IMR-90 (cell line): ENCODE results near the gene PLSCR5. TPM values are rescaled to one million over a fixed set of nuclear protein-coding genes. Genes with fewer than 3 reads are reported as not detected.

Experiments used
- ATAC-seq: fragments of 200-7000 bp; cut with Tn5 transposase; 2 replicates; pipeline ENCODE4 v1.9.1; 2020; ENCODE audit warnings: low read depth, mild to moderate bottlenecking, moderate library complexity
- BruUV-seq: library from RNA; stranded (reverse); fragments of 400-500 nt; replicated peaks from 2 replicates; lab custom pipeline; 2021; lab: Mats Ljungman, UMichigan
- CTCF ChIA-PET: fragments of 300-600 bp; formaldehyde crosslinking; extraction: SDS; loops from one replicate; lab custom pipeline; 2021; ENCODE audit warnings: antibody characterized with exemption; lab: Yijun Ruan, JAX
- POLR2A ChIA-PET: fragments of 300-600 bp; sonication (Branson Sonifier 250); formaldehyde crosslinking; loops from one replicate; lab custom pipeline; 2022; ENCODE audit warnings: antibody characterized with exemption; ENCODE audit not compliant: unreplicated experiment; lab: Charles Lee
- DNase-seq: peaks from one replicate; pipeline ENCODE4 v3.0.0; 2013
- H2AFZ ChIP-seq: replicated peaks from 2 replicates; pipeline ENCODE3; 2013; ENCODE audit warnings: low read length, mild to moderate bottlenecking; ENCODE audit not compliant: poor library complexity
- H2AK5ac ChIP-seq: 2 replicates; pipeline ENCODE4 v1.6.1; 2013; ENCODE audit warnings: low read depth, low read length, inconsistent platforms
- H2AK9ac ChIP-seq: replicated peaks from 2 replicates; pipeline ENCODE3; 2013; ENCODE audit warnings: mild to moderate bottlenecking, low read depth, low read length, moderate library complexity; ENCODE audit not compliant: poor library complexity
- H2BK120ac ChIP-seq: 2 replicates; pipeline ENCODE4 v1.6.1; 2013; ENCODE audit warnings: low read depth, low read length, inconsistent platforms
- H2BK15ac ChIP-seq: 3 replicates; pipeline ENCODE4 v1.6.1; 2013; ENCODE audit warnings: low read depth, low read length, inconsistent platforms
- H2BK20ac ChIP-seq: 2 replicates; pipeline ENCODE4 v1.6.1; 2013; ENCODE audit warnings: low read depth, mild to moderate bottlenecking, inconsistent platforms, low read length, moderate library complexity
- H2BK5ac ChIP-seq: 2 replicates; pipeline ENCODE4 v1.6.1; 2013; ENCODE audit warnings: mild to moderate bottlenecking, low read depth, low read length, inconsistent platforms; ENCODE audit not compliant: poor library complexity, severe bottlenecking
- H3K14ac ChIP-seq: replicated peaks from 2 replicates; pipeline ENCODE4 v1.6.1; 2013; ENCODE audit warnings: low read depth, low read length, inconsistent platforms
- H3K18ac ChIP-seq: 2 replicates; pipeline ENCODE4 v1.6.1; 2013; ENCODE audit warnings: low read depth, low read length, control low read depth
- H3K23ac ChIP-seq: 2 replicates; pipeline ENCODE4 v1.6.1; 2013; ENCODE audit warnings: low read depth, low read length, inconsistent platforms
- H3K27ac ChIP-seq: 2 replicates; pipeline ENCODE4 v1.5.1; 2013; ENCODE audit warnings: mild to moderate bottlenecking, control low read depth, low read length; ENCODE audit not compliant: insufficient read depth
- H3K27me3 ChIP-seq: 2 replicates; pipeline ENCODE4 v1.6.1; 2013; ENCODE audit warnings: low read length; ENCODE audit not compliant: control insufficient read depth, insufficient read depth
- H3K36me3 ChIP-seq: 2 replicates; pipeline ENCODE4 v1.6.1; 2013; ENCODE audit warnings: low read length, mixed read lengths; ENCODE audit not compliant: control insufficient read depth, insufficient read depth
- H3K4ac ChIP-seq: 2 replicates; pipeline ENCODE4 v1.6.1; 2013; ENCODE audit warnings: low read depth, low read length, inconsistent platforms
- H3K4me1 ChIP-seq: 2 replicates; pipeline ENCODE4 v1.6.1; 2013; ENCODE audit warnings: low read length, mixed read lengths; ENCODE audit not compliant: control insufficient read depth, insufficient read depth
- H3K4me2 ChIP-seq: 2 replicates; pipeline ENCODE4 v1.6.1; 2013; ENCODE audit warnings: low read depth, mild to moderate bottlenecking, control low read depth, low read length, moderate library complexity
- H3K4me3 ChIP-seq: 2 replicates; pipeline ENCODE4 v1.5.1; 2013; ENCODE audit warnings: low read depth, mild to moderate bottlenecking, control low read depth, low read length, moderate library complexity; ENCODE audit not compliant: insufficient read depth
- H3K56ac ChIP-seq: 2 replicates; pipeline ENCODE4 v1.6.1; 2013; ENCODE audit warnings: low read length, inconsistent platforms; ENCODE audit not compliant: insufficient read depth; ENCODE audit errors: extremely low read depth
- H3K79me1 ChIP-seq, 2 experiments: 2 replicates each; pipeline ENCODE4 v1.6.1; 2013; ENCODE audit warnings: low read length in 2 of 2, inconsistent platforms in 1 of 2, low read depth in 1 of 2
- H3K9ac ChIP-seq: 2 replicates; pipeline ENCODE4 v1.6.1; 2013; ENCODE audit warnings: low read depth, low read length, control low read depth
- H3K9me1 ChIP-seq: 2 replicates; pipeline ENCODE4 v1.6.1; 2013; ENCODE audit warnings: low read length, inconsistent platforms; ENCODE audit not compliant: insufficient read depth
- H3K9me3 ChIP-seq: 2 replicates; pipeline ENCODE4 v1.6.1; 2013; ENCODE audit warnings: low read length; ENCODE audit not compliant: control insufficient read depth, insufficient read depth
- H4K20me1 ChIP-seq: 2 replicates; pipeline ENCODE4 v1.6.1; 2013; ENCODE audit warnings: low read length, inconsistent platforms; ENCODE audit not compliant: insufficient read depth
- H4K5ac ChIP-seq: 2 replicates; pipeline ENCODE4 v1.6.1; 2013; ENCODE audit warnings: mild to moderate bottlenecking, low read depth, low read length, control low read depth
- H4K8ac ChIP-seq, 2 experiments: 2 replicates each; pipeline ENCODE4 v1.6.1; 2013; ENCODE audit warnings: low read depth in 2 of 2, low read length in 2 of 2, control low read depth in 1 of 2, inconsistent platforms in 1 of 2
- H4K91ac ChIP-seq: 2 replicates; pipeline ENCODE4 v1.6.1; 2013; ENCODE audit warnings: low read depth, low read length, inconsistent platforms; ENCODE audit not compliant: insufficient read depth
- CHD1 ChIP-seq: IDR thresholded peaks from 2 replicates; pipeline ENCODE4 v1.6.1; 2012; ENCODE audit warnings: low read depth, low read length, improper control_type of control experiment
- MAFK ChIP-seq: IDR thresholded peaks from 2 replicates; pipeline ENCODE4 v1.6.1; 2012; ENCODE audit warnings: low read depth, low read length, improper control_type of control experiment
- NFE2L2 ChIP-seq: fragments of 150-350 bp; IDR thresholded peaks from 2 replicates; pipeline ENCODE4 v1.6.1; 2016; ENCODE audit warnings: low read depth, mild to moderate bottlenecking, low read length
- RFX5 ChIP-seq: IDR thresholded peaks from 2 replicates; pipeline ENCODE4 v1.8.0; 2012; ENCODE audit warnings: low read depth, mild to moderate bottlenecking, low read length, moderate library complexity
- WGBS, 2 experiments: methylation state at CpG; one replicate each; pipeline versions ENCODE4 v1.1.5 to v1.1.7; 2013; ENCODE audit warnings: missing lambda C conversion rate in 2 of 2; ENCODE audit not compliant: insufficient read length in 1 of 2; ENCODE audit errors: extremely low coverage in 2 of 2; 5-methylcytosine and 5-hydroxymethylcytosine counted together
- dilution Hi-C: fragments of 300-500 bp; cut with HindIII; formaldehyde crosslinking; loops from one replicate; pipeline ENCODE4 v1.14.3; 2018; ENCODE audit warnings: low sequenced_read_pairs; ENCODE audit not compliant: unreplicated experiment
- in situ Hi-C: fragments of 300-500 bp; cut with MboI; formaldehyde crosslinking; loops from 3 replicates; pipeline ENCODE4 v1.14.3; 2019; ENCODE audit warnings: low sequenced_read_pairs, inconsistent platforms, mixed read lengths
- intact Hi-C: fragments of 100-400 bp; cut with micrococcal nuclease; formaldehyde crosslinking; loops from 2 replicates; pipeline ENCODE4 v1.10.0; 2022
- polyA plus RNA-seq, 3 experiments: library from polyadenylated mRNA; depleted of rRNA; stranded (reverse); fragments of >200 nt; gene quantifications; 2 replicates each; pipeline ENCODE4 v1.2.3, GENCODE V29; 2012; ENCODE audit warnings: low replicate concordance in 1 of 3
- total RNA-seq: library from RNA; depleted of rRNA; stranded (reverse); fragments of >200 nt; gene quantifications from 2 replicates; pipeline ENCODE4 v1.2.3, GENCODE V29; 2012

Gene PLSCR5
- total and polyA plus RNA-seq, 2 of the 4 experiments (the other 2 are of a cell fraction): not detected

DNA sequence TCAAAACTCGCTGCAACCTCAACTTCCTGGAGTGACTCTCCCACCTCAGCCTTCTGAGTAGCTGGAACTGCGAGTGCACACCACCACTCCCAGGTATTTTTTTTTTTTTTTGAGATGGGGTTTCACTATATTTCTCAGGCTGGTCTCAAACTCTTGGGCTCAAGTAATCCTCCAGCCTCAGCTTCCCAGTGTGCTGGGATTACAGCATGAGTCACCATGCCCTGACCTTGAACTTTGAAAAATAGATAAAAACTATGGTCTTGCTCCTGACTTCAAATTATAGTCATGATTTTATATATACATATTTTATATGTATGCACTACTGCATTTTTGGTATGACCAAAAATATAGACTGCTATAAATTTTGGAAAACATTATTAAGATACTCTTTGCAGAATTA is 6.9 kb upstream of the PLSCR5 start:
- dilution Hi-C loops: no loop called here
- Histone ChIP-seq H3K36me3 (no peaks in the 10 kb centered on the region), H3K4me3 (no peak overlapping the region), H3K9me1 (no peaks in the 10 kb centered on the region), H4K91ac (no peak overlapping the region), H2BK5ac (no peak overlapping the region), H2BK120ac (no peak overlapping the region), H3K4me1 (no peaks in the 10 kb centered on the region), H4K8ac (no peak overlapping the region), H3K9ac (no peak overlapping the region), H2AK5ac (no peak overlapping the region), H3K56ac (no peak overlapping the region), H3K79me1 (no peaks in the 10 kb centered on the region), H3K9me3 (no peaks in the 10 kb centered on the region), H2AK9ac (no peak overlapping the region), H3K27me3 (no peaks in the 10 kb centered on the region), H3K23ac (no peak overlapping the region), H2AFZ (no peak overlapping the region), H4K20me1 (no peaks in the 10 kb centered on the region), H2BK20ac (no peak overlapping the region), H3K18ac (no peak overlapping the region), H2BK15ac (no peak overlapping the region), H4K5ac (no peak overlapping the region), H3K4ac (no peak overlapping the region), H3K4me2 (no peak overlapping the region), H3K14ac (no peak overlapping the region), H3K27ac (no peak overlapping the region)
- DNase-seq: no peak
- BruUV-seq: no TSS peak
- ATAC-seq: no peak
- WGBS, 2 experiments: no CpG with 5 or more reads among the region's 2 CpGs
- ChIA-PET POLR2A (no interaction called here), CTCF (no interaction called here)
- in situ Hi-C loops: no loop called here
- intact Hi-C loops: no loop called here
- TF ChIP-seq NFE2L2 (no peak), MAFK (no peak), CHD1 (no peak), RFX5 (no peak)
